ENCODE data around the gene SLC6A1.

Gene SLC6A1

DNA sequence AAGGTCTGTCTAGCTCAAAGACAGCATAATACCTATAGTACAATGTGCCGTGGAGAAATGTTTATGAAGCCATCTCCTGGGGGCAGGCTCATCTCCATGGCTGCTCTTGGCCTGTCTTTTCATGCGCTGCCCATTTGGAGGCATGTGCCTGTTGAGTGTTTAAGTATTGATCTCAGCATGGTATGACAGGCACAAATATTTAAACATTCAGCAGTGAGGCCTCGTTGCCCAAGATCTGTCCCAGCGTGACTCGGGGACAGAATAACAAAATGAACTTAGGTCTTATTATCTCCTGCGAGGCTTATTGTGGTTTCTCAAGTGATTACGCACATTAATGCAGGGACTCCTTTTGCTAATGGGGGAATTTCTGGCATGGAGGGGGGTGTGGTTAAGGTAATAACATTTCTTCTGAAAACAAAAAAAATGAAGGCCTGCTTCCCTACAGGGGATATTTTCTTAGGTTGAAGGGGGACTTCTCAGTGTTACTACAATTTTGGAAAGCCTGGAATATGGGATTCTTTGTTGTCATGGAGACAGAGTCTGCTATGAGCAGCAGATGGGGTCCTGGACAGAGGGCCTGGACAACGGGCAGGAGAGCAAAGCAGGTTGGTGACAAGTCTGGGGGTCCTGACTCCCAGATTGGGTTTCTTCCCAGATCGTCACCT is 4.4 kb upstream of the SLC6A1 start:
- TF ChIP-seq, protein P1, sequence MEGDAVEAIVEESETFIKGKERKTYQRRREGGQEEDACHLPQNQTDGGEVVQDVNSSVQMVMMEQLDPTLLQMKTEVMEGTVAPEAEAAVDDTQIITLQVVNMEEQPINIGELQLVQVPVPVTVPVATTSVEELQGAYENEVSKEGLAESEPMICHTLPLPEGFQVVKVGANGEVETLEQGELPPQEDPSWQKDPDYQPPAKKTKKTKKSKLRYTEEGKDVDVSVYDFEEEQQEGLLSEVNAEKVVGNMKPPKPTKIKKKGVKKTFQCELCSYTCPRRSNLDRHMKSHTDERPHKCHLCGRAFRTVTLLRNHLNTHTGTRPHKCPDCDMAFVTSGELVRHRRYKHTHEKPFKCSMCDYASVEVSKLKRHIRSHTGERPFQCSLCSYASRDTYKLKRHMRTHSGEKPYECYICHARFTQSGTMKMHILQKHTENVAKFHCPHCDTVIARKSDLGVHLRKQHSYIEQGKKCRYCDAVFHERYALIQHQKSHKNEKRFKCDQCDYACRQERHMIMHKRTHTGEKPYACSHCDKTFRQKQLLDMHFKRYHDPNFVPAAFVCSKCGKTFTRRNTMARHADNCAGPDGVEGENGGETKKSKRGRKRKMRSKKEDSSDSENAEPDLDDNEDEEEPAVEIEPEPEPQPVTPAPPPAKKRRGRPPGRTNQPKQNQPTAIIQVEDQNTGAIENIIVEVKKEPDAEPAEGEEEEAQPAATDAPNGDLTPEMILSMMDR (conservative IDR thresholded peaks at IDR 0.05; ENCODE audit: control insufficient read depth, insufficient read depth, low read depth, low read length), result no peak
- no peak for DNase-seq (ENCODE audit: low read depth)
- no peak overlapping the region for H3K4me3 ChIP-seq (ENCODE audit: control insufficient read depth, low read depth, low read length)

DNA sequence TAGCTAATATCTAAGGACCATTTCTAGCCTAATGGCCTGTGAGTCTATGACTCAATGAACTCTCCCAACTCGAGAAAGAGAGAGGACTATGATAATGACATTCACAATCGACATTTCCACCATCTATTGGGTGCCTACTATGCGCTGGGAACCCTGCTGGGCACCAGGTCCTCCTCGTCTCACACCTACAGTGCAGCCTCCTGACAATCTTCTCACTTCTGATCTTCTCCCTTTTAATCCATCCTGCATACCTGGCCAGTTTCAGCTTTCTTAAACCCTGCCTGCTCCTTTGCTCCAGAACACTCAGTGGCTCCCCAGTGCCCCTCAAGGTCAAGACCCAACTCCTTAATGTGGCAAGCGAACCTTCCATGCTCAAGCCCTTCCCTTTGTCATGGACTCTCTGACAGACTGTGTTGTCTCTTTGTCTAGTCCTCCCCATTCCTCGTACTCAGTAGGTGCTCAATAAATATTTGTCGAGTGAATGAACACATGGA is 3.5 kb upstream of the SLC6A1 start:
- no peak for DNase-seq (ENCODE audit: low read depth)
- TF ChIP-seq, protein P1 (conservative IDR thresholded peaks at IDR 0.05; ENCODE audit: control insufficient read depth, insufficient read depth, low read depth, low read length), result no peak
- H3K4me3 ChIP-seq (ENCODE audit: control insufficient read depth, low read depth, low read length), result no peak overlapping the region

DNA sequence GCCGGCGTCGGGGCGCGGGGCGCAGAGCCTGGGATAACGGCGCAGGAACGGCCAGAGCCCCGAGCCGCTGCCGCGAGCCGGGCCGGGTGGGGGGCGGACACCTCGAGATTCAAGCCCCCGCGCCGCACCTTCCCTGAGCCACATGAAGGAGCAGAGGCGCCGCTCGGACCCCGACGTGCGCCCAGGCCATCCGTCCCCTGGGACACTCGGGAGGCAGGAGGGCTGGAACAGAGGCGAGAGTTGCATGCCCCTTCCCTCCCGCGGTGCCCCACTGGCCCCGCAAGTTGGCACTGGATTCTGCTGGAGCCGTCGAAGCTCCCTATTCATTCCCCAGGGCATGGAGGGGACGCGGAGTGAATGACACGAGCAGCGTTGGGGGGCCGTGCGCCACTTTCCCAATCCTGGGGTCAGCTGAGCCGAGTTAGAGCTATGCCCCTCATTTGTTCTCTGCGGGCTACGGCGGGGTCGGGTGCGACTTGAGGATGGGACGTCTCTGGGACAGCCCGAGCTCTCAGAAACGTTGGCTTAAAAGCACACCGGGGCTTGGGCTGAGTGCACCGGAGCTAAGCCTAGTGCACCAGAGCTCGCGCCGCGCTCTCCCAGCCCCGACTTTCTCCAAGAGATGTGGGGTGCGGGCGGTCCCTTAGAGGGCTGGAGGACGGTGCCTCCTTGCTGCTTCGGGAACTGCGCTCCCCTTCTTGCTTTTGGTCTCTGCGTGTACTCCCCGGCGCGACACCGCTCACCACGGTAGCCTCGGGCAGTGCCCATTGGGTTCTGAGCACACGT is 588 bp downstream of the SLC6A1 start:
- TF ChIP-seq, protein P1 (conservative IDR thresholded peaks at IDR 0.05; ENCODE audit: control insufficient read depth, insufficient read depth, low read depth, low read length), result no peak
- DNase-seq (ENCODE audit: low read depth), result no peak
- H3K4me3 ChIP-seq (ENCODE audit: control insufficient read depth, low read depth, low read length), result no peak overlapping the region

DNA sequence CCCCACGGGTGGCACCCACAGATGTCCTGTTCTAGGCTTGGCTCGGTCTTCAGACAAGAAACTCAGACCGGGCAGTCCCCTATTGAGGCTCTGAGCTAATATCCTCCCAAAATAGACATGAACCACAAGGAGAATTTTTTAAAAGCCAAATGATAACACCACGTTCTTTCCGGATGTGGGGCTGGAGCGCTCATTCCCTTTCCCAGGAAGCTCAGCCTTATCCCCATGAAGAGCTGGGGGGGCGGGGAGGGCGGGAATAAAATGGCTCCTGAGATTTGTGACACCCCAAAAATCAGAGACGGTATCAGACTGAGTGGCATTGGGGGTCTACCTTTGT is 1.1 kb downstream of the SLC6A1 start:
- DNase-seq (ENCODE audit: low read depth), result no peak
- no peak overlapping the region for H3K4me3 ChIP-seq (ENCODE audit: control insufficient read depth, low read depth, low read length)
- TF ChIP-seq, protein P1 (conservative IDR thresholded peaks at IDR 0.05; ENCODE audit: control insufficient read depth, insufficient read depth, low read depth, low read length), result no peak

DNA sequence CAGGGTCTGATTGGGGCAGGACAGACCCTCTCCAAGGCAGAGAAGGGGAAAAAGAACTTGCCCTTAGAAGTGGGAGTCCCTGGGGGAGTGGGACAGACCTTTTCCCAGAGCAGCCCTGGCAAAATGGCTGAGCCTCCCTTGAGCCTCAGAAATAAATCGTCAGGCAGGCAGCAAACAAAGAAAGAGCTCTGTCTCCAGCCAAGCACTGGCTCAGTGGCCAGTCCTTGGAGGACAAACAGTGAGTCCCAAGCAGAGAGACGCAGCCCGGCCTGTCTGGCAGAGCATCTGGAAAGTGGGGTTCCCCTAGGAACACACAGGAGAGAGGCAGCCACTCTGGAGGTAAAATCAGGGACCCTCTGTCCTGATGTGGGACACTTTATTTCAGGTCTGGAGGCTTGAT is 1.8 kb downstream of the SLC6A1 start:
- no peak overlapping the region for H3K4me3 ChIP-seq (ENCODE audit: control insufficient read depth, low read depth, low read length)
- TF ChIP-seq, protein P1 (conservative IDR thresholded peaks at IDR 0.05; ENCODE audit: control insufficient read depth, insufficient read depth, low read depth, low read length), result no peak
- DNase-seq (ENCODE audit: low read depth), result no peak

DNA sequence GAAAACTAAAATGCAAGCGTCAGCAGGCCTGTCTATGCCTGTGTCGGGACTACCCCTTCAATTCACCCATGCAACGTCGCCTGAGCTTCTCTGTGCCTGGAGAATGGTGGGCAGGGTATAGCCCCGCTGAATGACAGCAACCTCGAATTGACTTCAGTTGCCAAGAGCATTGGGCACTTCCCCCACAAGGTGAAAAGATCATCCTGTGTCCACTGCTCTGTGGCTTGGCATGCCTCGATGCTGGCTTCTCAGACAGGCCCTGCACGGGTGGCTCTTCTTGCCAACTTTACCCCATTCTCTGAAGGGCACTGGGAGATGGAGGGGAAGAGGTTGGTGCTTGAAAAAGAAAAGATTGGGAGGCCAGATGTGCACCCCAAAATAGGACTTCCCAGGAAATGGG is 3.3 kb downstream of the SLC6A1 start:
- no peak for DNase-seq (ENCODE audit: low read depth)
- TF ChIP-seq, protein P1 (conservative IDR thresholded peaks at IDR 0.05; ENCODE audit: control insufficient read depth, insufficient read depth, low read depth, low read length), result no peak
- H3K4me3 ChIP-seq (ENCODE audit: control insufficient read depth, low read depth, low read length), result no peak overlapping the region

Measured in fibroblast of mammary gland (primary cell).